Gastroesophageal sphincter (tissue), 3 donors: ENCODE results near the gene MGAT4A.

Experiments used
- CTCF ChIP-seq, 4 experiments: fragments of 200-600 bp in 2 of 4; fragments of 450-650 bp in 2 of 4; sonication (generic) in 1 of 4; IDR thresholded peaks; one replicate each; pipeline ENCODE4 v1.5.1; 2017 to 2019; ENCODE audit warnings: antibody characterized with exemption in 4 of 4, mild to moderate bottlenecking in 2 of 4, moderate library complexity in 2 of 4
- POLR2A ChIP-seq, 2 donors: fragments of 450-650 bp; IDR thresholded peaks; one replicate each; pipeline ENCODE4 v1.6.1; 2017; ENCODE audit warnings: antibody characterized with exemption in 2 of 2, mild to moderate bottlenecking in 2 of 2, moderate library complexity in 1 of 2

GRCh38 chr2:98717621-98718020, 13.3 kb downstream of the MGAT4A start:
- TF ChIP-seq CTCF (IDR thresholded peaks at IDR 0.05) (no peak), POLR2A (IDR thresholded peaks at IDR 0.05) (no peak)
